Erythroblast (primary cell): Measurements from ENCODE around the gene PIR.

Source experiments
- GATA1 ChIP-seq: IDR thresholded peaks from 2 replicates; pipeline ENCODE4 v1.6.1; 2011; ENCODE audit warnings: low read depth, mild to moderate bottlenecking, control low read depth, low read length, moderate library complexity
- POLR2A ChIP-seq: IDR thresholded peaks from 2 replicates; pipeline ENCODE4 v1.6.1; 2011; ENCODE audit warnings: mild to moderate bottlenecking, low read length

DNA sequence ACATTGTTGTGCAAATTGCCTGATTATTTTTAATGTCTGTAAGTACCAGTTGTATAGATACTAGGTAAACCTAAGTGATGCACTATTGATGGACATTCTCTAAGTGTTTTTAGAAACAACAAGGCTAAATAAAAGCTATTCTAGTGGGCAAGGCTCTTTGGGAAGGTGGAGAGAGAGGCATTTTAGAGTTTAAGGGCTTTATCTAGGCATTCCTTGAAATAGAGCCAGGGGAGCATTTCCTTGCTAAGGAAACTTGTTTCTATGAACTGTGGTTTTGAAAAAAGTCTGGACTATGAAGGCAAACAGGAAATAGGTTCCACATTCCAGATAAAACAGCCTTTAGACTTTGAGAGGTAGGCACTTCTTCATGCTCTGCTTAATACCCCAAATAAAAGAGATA is 31.3 kb upstream of the PIR start:
- no peak for TF ChIP-seq POLR2A
- no peak for TF ChIP-seq GATA1
